Lung (tissue), 12 donors: ENCODE data around the gene MYO3A. TPM values are rescaled to one million over a fixed set of nuclear protein-coding genes. Genes with fewer than 3 reads are reported as not detected.

Source experiments
- ATAC-seq: fragments of 200-7000 bp; cut with Tn5 transposase; one replicate; pipeline ENCODE4 v1.9.1; 2020; ENCODE audit warnings: moderate number of reproducible peaks; ENCODE audit not compliant: insufficient read depth, low FRiP score
- DNase-seq, 3 donors: peaks; one replicate each; pipeline ENCODE4 v3.0.0-alpha.2; 2013 to 2017
- H3K27ac ChIP-seq, 2 donors: one replicate each; pipeline ENCODE4 v1.5.1; 2013; ENCODE audit warnings: mild to moderate bottlenecking in 2 of 2, moderate library complexity in 2 of 2, control low read depth in 1 of 2, inconsistent platforms in 1 of 2, low read depth in 1 of 2, low read length in 1 of 2
- H3K27me3 ChIP-seq, 3 donors: one replicate each; pipeline ENCODE4 v1.5.1; 2013; ENCODE audit warnings: low read length in 2 of 3; ENCODE audit not compliant: control insufficient read depth in 3 of 3, insufficient read depth in 3 of 3
- H3K36me3 ChIP-seq, 4 donors: one replicate each; pipeline ENCODE4 v1.5.1; 2013; ENCODE audit warnings: low read length in 4 of 4, mild to moderate bottlenecking in 1 of 4, moderate library complexity in 1 of 4; ENCODE audit not compliant: control insufficient read depth in 4 of 4, insufficient read depth in 4 of 4
- H3K4me1 ChIP-seq, 5 donors: one replicate each; pipeline ENCODE4 v1.5.1; 2013; ENCODE audit warnings: low read length in 5 of 5, mild to moderate bottlenecking in 2 of 5, moderate library complexity in 1 of 5; ENCODE audit not compliant: control insufficient read depth in 5 of 5, insufficient read depth in 5 of 5
- H3K4me3 ChIP-seq: one replicate; pipeline ENCODE4 v1.5.1; 2013; ENCODE audit warnings: mild to moderate bottlenecking, control low read depth, moderate library complexity
- H3K9ac ChIP-seq, 2 donors: one replicate each; pipeline ENCODE4 v1.5.1; 2013; ENCODE audit warnings: low read length in 2 of 2, control low read depth in 1 of 2; ENCODE audit not compliant: insufficient read depth in 1 of 2
- H3K9me3 ChIP-seq, 4 donors: one replicate each; pipeline ENCODE4 v1.5.1; 2013; ENCODE audit warnings: low read length in 3 of 4, mild to moderate bottlenecking in 1 of 4, moderate library complexity in 1 of 4; ENCODE audit not compliant: control insufficient read depth in 4 of 4, insufficient read depth in 3 of 4
- WGBS, 2 donors: extraction: QIAGEN DNeasy Blood & Tissue Kit; methylation state at CpG; one replicate each; pipeline ENCODE4 v1.1.7; 2013; 5-methylcytosine and 5-hydroxymethylcytosine counted together
- polyA plus RNA-seq, 2 donors: library from polyadenylated mRNA; stranded (reverse); fragments of 200-250 nt; gene quantifications; one replicate each; pipeline ENCODE4 v1.2.1, GENCODE V29; 2013
- total RNA-seq, 2 donors: library from RNA; depleted of rRNA in 1 of 2; stranded (reverse); fragments of >200 nt in 1 of 2; gene quantifications; one replicate each; pipeline ENCODE4 v1.2.1, GENCODE V29; 2014 to 2021
- TF ChIP-seq, protein P1 (sequence below): IDR thresholded peaks from 2 replicates; pipeline ENCODE4 v1.5.1; 2012; ENCODE audit warnings: mild to moderate bottlenecking; ENCODE audit errors: control extremely low read depth, extremely low read depth
- donor health status: control.
- donor health status: control.
- donor health status: Bipolar disorder and iron deficiency.
- donor health status: healthy.
- donor health status: DM: yes; HTN: yes; CAD: no.

MYO3A gene
- total and polyA plus RNA-seq, 4 donors: 0.08 to 5.7 (median 0.34) TPM

DNA sequence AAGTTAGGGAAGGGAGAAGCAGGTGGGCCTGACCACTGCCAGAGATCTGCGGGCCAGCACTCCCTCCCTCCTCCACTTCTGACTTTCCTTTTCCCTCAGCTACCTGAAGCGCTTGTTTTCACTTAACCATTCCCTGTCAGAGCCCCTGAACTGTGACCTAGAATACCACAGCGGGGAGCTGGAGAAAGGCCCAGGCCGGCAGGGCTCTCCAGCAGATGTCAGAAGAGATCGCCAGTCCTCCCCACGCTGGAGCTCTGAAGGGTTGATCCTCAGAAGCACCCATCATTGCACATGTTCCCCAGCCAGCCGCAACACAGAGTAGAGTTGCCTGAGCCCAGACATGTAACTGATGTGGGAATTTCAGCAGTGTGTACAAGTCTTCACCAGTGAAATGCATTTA is 238.1 kb downstream of the MYO3A start:
- Histone ChIP-seq H3K9ac (no peak overlapping the region), H3K27ac (no peak overlapping the region), H3K9me3 (no peaks in the 10 kb centered on the region), H3K27me3 (no peaks in the 10 kb centered on the region), H3K4me1 (peaks cover 0 to 1% (median 0%) of the 10 kb centered on the region in 5 donors), H3K4me3 (no peak overlapping the region), H3K36me3 (no peaks in the 10 kb centered on the region)
- TF ChIP-seq, protein P1, sequence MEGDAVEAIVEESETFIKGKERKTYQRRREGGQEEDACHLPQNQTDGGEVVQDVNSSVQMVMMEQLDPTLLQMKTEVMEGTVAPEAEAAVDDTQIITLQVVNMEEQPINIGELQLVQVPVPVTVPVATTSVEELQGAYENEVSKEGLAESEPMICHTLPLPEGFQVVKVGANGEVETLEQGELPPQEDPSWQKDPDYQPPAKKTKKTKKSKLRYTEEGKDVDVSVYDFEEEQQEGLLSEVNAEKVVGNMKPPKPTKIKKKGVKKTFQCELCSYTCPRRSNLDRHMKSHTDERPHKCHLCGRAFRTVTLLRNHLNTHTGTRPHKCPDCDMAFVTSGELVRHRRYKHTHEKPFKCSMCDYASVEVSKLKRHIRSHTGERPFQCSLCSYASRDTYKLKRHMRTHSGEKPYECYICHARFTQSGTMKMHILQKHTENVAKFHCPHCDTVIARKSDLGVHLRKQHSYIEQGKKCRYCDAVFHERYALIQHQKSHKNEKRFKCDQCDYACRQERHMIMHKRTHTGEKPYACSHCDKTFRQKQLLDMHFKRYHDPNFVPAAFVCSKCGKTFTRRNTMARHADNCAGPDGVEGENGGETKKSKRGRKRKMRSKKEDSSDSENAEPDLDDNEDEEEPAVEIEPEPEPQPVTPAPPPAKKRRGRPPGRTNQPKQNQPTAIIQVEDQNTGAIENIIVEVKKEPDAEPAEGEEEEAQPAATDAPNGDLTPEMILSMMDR: no peak
- ATAC-seq (no peak), DNase-seq (no peak)
- 62 to 70% methylated on average over 6 to 7 of the region's 7 CpGs for WGBS, 2 donors

DNA sequence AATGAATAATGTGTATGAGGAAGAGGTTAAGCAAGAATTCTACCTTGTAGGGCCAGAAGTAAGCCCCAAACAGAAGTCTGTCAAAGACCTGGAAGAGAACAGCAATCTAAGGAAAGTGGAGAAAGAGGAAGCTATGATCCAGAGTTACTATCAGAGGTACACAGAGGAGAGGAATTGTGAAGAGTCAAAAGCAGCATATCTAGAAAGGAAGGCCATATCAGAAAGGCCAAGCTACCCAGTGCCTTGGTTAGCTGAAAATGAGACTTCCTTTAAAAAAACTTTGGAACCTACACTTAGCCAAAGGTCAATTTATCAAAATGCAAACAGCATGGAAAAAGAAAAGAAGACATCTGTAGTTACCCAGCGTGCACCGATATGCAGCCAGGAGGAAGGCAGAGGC is 239.8 kb downstream of the MYO3A start:
- H3K4me1 ChIP-seq: peaks cover 0 to 1% (median 0%) of the 10 kb centered on the region in 5 donors
- H3K27me3 ChIP-seq: no peaks in the 10 kb centered on the region
- H3K9ac ChIP-seq: no peak overlapping the region
- TF ChIP-seq, protein P1: no peak
- no peak overlapping the region for H3K27ac ChIP-seq
- ATAC-seq (no peak), DNase-seq (no peak)
- H3K36me3 ChIP-seq: no peaks in the 10 kb centered on the region
- 83 to 85% methylated on average over 1 to 2 of the region's 2 CpGs for WGBS, 2 donors
- no peaks in the 10 kb centered on the region for H3K9me3 ChIP-seq
- no peak overlapping the region for H3K4me3 ChIP-seq

DNA sequence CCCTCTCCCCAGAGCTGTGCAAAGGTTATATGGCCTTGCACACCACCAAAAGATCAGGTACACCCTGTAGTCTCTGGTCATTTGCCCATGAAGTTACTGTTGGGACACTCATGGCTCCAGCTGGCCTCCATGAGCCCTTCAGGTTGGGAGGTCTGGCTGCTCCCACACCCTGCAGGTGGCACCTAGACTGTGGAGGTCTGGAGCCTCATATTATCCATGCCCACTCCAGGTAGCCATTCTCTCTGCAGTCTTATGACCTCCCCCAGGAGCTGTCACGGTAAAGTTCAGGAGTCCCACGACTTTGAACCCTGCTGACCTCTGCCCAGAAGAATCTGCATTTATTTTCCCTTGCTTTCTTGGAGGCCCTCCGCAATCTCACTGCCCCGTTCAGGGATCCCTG is 243.3 kb downstream of the MYO3A start:
- ATAC-seq (no peak), DNase-seq (no peak)
- H3K27me3 ChIP-seq: no peaks in the 10 kb centered on the region
- H3K27ac ChIP-seq: no peak overlapping the region
- 80 to 81% methylated on average over 4 of the region's 4 CpGs for WGBS, 2 donors
- H3K9ac ChIP-seq: no peak overlapping the region
- H3K4me1 ChIP-seq: peaks cover 0 to 1% (median 0%) of the 10 kb centered on the region in 5 donors
- no peaks in the 10 kb centered on the region for H3K36me3 ChIP-seq
- TF ChIP-seq, protein P1: no peak
- no peak overlapping the region for H3K4me3 ChIP-seq
- no peaks in the 10 kb centered on the region for H3K9me3 ChIP-seq

DNA sequence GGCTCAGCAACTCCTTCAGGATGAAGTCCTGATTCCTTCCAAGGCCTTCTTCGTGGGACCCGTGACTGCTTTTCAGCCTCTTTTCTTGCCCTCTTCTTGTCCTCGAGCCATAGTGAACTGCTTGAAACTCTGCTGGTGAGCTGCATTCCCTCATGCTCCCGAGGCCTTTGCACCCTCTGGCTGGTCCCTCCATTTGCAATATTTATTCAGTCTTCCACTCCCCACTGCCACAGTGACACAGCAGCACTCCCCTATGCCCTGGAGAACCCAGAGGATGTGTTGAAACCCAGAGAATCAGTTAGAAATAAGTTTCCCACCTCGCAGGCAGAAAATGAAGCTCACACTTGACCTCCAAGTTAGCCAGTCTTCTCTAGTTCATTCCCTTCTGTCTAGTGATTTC is 260.2 kb downstream of the MYO3A start:
- Histone ChIP-seq H3K4me3 (no peak overlapping the region), H3K27ac (no peak overlapping the region), H3K27me3 (no peaks in the 10 kb centered on the region), H3K36me3 (no peaks in the 10 kb centered on the region), H3K9me3 (no peaks in the 10 kb centered on the region), H3K9ac (no peak overlapping the region), H3K4me1 (no peaks in the 10 kb centered on the region)
- no peak for DNase-seq
- no peak for ATAC-seq
- TF ChIP-seq, protein P1: no peak
- 71 to 84% methylated on average over 5 of the region's 5 CpGs for WGBS, 2 donors
